HG02840 (cell line): Measurements from ENCODE around the gene IFNA8.
"Not testable (repeated sequence)": the region's sequence is repeated elsewhere in the genome, so short reads cannot be mapped to it uniquely, and the experiment has no call there.

ENCODE experiments used
- ATAC-seq: cut with Tn5 transposase; IDR thresholded peaks from one replicate; pipeline ENCODE4 v1.9.1; 2021; ENCODE audit warnings: mild to moderate bottlenecking, moderate library complexity, moderate number of reproducible peaks; ENCODE audit not compliant: unreplicated experiment, low FRiP score

The IFNA8 gene

GRCh38 chr9:21415493-21416267 lies 6.8 kb downstream of the IFNA8 start:
- ATAC-seq, result no peak

GRCh38 chr9:21428235-21428634 lies 19.3 kb downstream of the IFNA8 start:
- no peak for ATAC-seq

GRCh38 chr9:21429191-21429590 lies 20.3 kb downstream of the IFNA8 start:
- no peak for ATAC-seq

GRCh38 chr9:21432672-21433425 lies 23.9 kb downstream of the IFNA8 start:
- ATAC-seq, result no peak

- no peak for ATAC-seq
Measured at GRCh38 chr9:21434202-21435014, 25.5 kb downstream of the IFNA8 start.

GRCh38 chr9:21435015-21435383 lies 26.1 kb downstream of the IFNA8 start:
- ATAC-seq, result not testable (repeated sequence)

GRCh38 chr9:21440139-21440538 lies 31.2 kb downstream of the IFNA8 start, which contains the start of gene IFNA1:
TSS of gene IFNA1 (plus strand) at chr9:21440439. CDS start at chr9:21440508, 69 bp downstream.
- no peak for ATAC-seq

- peak; percentile 73 for ATAC-seq
Measured at GRCh38 chr9:21443849-21444625, 35.1 kb downstream of the IFNA8 start.

GRCh38 chr9:21449312-21449711 lies 40.4 kb downstream of the IFNA8 start:
- not testable (repeated sequence) for ATAC-seq

GRCh38 chr9:21450733-21451394 lies 41.9 kb downstream of the IFNA8 start:
- no peak for ATAC-seq

- ATAC-seq, result no peak
Measured at GRCh38 chr9:21452681-21453080, 43.8 kb downstream of the IFNA8 start.

- ATAC-seq, result no peak
Measured at GRCh38 chr9:21454149-21454548, 45.2 kb downstream of the IFNA8 start.

GRCh38 chr9:21455320-21455719 lies 46.4 kb downstream of the IFNA8 start:
- ATAC-seq, result no peak
